Measurements from ENCODE around the gene TEX13A. TPM values are rescaled to one million over a fixed set of nuclear protein-coding genes. Genes with fewer than 3 reads are reported as not detected.

TEX13A gene
- total and polyA plus RNA-seq, 2 of the 8 experiments (the other 6 are each of a cell fraction or from before 2014, with no cell fraction given), result not detected

- TF ChIP-seq BCL11A (IDR thresholded peaks at IDR 0.05; ENCODE audit: low read depth in 2 of 2, low read length in 2 of 2) (no peak), ASH2L (IDR thresholded peaks at IDR 0.05; ENCODE audit: low read length) (no peak), ATF3 (IDR thresholded peaks at IDR 0.05; ENCODE audit: insufficient read depth, low read depth, low read length) (no peak), CHD2 (IDR thresholded peaks at IDR 0.05; ENCODE audit: low read length) (no peak), KDM5A (IDR thresholded peaks at IDR 0.05; ENCODE audit: low read length) (no peak), YY1 (IDR thresholded peaks at IDR 0.05; ENCODE audit: low read depth, low read length) (no peak), JUN (IDR thresholded peaks at IDR 0.05; ENCODE audit: low read depth, low read length) (no peak), SP2 (IDR thresholded peaks at IDR 0.05; ENCODE audit: low read length) (no peak), SRF (IDR thresholded peaks at IDR 0.05; ENCODE audit: low read depth, low read length) (no peak), GTF2F1 (IDR thresholded peaks at IDR 0.05; ENCODE audit: borderline replicate concordance, low read depth, low read length) (no peak), RNF2 (IDR thresholded peaks at IDR 0.05; ENCODE audit: borderline replicate concordance, low read depth, low read length, missing control alignments, poor library complexity, severe bottlenecking) (no peak), RFX5 (IDR thresholded peaks at IDR 0.05; ENCODE audit: borderline replicate concordance, low read depth, low read length) (no peak)
Measured at GRCh38 chrX:105209406-105209805, 11.1 kb downstream of the TEX13A start (continued).

Measured in H1 (cell line).